Fibroblast of peridontal ligament (primary cell): ENCODE data around the gene KCNK13.
"Not testable (repeated sequence)": the region's sequence is repeated elsewhere in the genome, so short reads cannot be mapped to it uniquely, and the experiment has no call there.

Experiments used
- DNase-seq: peaks from one replicate; pipeline ENCODE4 v3.0.0-alpha.2; 2010; ENCODE audit errors: extremely low read depth

Gene KCNK13

DNA sequence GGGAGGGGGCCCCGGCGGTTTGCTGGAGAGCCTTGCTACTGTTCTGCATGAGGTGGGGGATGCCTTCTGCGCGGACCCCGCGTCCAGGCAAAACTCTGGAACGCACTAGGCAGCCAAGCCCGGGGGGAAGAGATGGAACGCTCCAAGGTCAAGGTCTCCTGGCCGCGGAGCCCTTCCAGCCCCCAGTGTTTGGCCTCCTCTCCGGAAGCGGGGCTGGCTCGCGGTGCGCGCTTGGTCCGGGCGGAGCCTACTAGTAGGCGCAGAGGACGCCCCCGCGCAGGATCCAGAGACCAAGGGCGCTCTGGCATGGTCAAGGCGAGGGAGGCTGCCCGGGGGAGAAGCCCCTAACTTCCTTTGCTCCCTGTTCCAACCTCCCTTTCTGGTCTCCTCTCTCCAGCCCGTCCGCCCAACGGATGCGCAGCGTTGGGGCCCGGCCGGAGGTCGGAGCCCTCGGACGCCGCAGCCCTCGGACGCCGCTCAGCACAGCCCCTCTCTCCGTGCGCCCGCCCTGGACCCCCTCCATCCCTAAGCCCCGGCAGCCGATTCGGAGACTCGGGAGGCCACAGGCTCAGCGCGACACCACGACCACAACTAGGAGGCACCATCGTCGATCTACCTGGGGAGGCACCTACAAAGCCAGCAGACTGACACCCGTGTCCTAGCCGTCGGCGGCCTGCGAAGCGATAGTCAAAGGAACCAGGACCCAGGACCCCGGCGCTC, 669 bp upstream of the KCNK13 start:
- no peak for DNase-seq

DNA sequence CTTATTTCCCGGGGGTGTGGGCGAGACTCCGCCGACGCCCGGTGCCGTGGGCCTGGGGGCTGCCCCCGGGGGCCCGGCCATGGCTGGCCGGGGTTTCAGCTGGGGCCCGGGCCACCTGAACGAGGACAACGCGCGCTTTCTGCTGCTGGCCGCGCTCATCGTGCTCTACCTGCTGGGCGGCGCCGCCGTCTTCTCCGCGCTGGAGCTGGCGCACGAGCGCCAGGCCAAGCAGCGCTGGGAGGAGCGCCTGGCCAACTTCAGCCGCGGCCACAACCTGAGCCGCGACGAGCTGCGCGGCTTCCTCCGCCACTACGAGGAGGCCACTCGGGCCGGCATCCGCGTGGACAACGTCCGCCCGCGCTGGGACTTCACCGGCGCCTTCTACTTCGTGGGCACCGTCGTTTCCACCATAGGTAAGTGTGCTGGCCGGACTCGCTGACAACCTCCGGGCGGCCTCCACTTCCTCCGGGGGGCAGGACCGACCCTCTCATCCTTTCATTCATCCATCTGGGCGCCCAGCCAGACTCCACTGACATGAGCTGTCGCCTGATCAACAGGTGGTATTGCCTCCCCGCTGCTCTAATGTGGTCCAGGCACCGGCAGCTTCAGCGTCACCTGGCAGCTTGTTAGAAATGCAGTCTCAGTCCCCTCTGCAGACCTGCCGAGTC, 467 bp downstream of the KCNK13 start:
- DNase-seq, result no peak

DNA sequence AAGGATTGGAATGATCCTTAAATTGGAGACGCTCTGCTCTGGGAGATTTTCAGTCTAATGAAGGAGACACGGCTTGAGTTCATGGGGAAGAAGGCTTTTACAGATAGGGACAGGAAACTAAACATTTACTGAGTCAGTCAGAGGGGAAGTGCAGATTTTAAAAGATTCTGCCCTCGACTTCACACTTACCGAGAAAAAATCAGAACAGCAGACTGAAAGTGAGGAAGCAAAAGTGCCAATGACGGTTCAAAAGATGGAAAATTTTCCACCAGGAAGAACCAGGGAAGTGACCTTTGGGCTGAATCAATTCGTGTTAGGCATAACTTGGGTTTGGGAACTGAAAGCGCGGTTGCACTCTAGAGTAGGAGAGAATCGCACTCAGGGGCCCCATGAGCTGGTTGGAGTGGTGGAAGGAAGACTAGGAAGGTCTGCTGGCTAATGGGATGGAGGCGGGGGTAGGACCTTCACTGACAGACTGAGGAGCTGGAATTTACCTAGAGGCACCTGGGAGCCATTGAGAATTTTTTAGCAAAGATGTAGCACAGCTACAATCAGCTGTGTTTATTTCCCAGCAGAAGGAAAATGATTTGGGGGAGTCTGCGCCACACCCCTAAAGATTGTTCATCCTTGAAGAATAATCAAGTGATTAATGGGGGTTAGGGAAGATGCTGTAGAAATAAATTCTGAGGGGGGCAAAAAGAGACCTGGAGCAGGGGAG, 1.2 kb downstream of the KCNK13 start:
- no peak for DNase-seq

GRCh38 chr14:90072350-90072749, 10.6 kb downstream of the KCNK13 start:
- no peak for DNase-seq

GRCh38 chr14:90079576-90079975, 17.8 kb downstream of the KCNK13 start:
- no peak for DNase-seq

DNA sequence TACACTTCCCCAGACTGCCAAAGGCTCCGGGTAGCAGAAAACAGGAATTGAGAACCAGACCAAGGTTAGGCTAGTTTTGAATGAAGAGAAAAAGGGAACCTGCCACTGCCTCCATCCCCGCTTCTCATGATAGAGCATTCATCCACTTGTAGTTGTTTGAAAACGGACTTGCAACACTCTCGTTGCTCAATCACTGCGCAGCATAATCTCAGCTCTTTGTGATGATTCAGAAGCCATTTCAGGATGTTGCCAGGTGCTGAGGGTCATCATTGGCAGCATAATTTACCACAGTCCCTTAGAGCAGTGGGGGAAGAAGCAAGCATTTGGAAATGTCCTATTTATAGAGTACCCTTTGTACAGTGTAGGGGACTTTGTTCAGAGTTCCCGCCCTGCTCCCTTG, 25.6 kb downstream of the KCNK13 start:
- DNase-seq, result peak; percentile 34

- DNase-seq, result no peak
Observed at GRCh38 chr14:90088176-90088575, 26.4 kb downstream of the KCNK13 start.

DNA sequence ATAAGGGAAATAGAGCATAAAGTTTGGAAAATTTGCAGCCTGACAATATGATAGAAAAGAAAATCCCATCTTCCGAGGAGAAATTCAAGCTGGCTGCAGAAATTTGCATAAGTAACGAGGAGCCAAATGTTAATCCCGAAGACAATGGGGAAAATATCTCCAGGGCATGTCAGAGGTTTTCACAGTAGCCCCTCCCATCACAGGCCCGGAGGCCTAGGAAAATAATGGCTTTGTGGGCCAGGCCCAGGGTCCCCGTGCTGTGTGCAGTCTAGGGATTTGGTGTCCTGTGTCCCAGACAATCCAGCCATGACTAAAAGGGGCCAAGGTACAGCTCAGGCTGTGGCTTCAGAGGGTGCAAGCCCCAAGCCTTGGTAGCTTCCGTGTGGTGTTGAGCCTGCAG, 27.7 kb downstream of the KCNK13 start:
- not testable (repeated sequence) for DNase-seq

DNA sequence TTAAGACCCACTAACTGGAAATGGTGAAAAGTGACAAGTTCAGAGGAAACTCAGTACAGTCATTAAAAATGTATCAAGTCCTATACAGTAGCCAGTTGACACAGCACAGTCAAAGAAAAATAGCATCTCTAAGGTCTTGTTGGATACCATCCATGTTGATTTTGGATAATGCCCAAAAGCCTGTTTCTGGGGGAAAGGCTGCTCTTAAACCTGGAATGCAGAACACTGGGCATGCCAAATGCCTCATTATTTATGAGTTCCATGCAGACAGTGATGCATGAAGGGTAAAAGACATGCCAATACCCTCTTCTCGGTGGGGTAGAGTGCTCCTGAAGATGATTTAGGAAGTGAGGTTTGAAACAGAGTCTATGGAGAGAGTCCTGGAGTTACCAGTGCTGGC, 29.6 kb downstream of the KCNK13 start:
- peak; percentile 62 for DNase-seq

- DNase-seq, result peak; percentile 29
Observed at GRCh38 chr14:90093942-90094595, 32.3 kb downstream of the KCNK13 start.

- no peak for DNase-seq
Observed at GRCh38 chr14:90095096-90095495, 33.3 kb downstream of the KCNK13 start.

DNA sequence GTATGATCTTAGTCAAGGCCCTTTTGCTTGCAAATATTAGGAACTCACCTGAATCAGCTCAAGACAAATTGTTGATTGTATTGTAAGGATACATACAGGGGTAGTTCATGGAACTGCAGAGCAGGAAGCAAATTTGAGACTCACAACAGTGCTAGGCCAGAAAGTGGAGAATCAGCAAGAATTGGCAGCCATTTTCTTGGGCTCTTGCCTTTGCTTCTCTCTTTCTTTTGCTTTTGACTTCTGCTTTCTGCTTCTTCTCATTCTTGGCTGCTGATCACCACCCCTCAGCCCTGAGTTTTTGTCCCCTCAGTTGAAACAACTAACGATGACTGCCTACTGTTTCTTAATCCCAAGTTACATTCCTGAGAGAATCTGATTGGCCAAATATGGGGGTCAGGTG, 34.8 kb downstream of the KCNK13 start:
- DNase-seq, result no peak

DNA sequence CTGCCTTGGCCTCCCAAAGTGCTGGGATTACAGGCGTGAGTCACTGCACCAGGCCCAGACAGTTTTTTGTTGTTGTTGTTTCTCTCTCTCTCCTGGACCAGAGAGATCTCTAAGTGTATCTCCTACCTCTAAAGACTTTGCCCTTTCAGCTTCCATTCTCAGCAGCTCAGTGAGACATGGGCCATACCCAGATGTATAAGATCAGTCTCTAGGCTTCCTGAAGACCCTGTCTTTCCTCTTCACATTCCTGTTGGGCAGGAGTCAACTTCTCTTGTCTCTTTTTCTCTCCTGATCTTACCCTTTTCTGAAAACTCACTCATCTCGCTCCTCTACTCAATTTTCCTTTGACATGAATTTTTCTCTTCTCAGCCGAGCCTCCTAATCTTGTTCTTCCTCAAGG, 42.0 kb downstream of the KCNK13 start:
- DNase-seq, result no peak

GRCh38 chr14:90105756-90106155, 44.0 kb downstream of the KCNK13 start:
- no peak for DNase-seq

DNA sequence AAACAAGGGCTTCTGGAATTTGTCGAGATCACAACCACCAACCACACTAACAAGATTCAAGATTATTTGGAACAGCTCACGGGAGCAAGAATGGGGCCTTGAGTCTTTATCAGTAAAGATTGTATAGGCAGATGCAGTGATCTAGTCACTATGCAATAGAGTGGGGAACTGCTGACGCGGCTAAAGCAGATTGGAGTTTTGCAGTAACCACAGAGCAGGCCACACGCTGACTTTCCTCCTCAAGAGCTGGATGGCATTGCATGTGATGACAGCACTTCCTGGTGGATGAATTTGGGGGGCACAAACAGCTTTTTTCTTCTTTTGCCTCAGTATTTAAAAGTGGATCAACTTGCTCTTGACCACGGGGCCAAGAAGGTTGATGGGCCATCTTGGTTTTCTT, 46.0 kb downstream of the KCNK13 start:
- no peak for DNase-seq

- DNase-seq, result no peak
Observed at GRCh38 chr14:90109858-90110257, 48.1 kb downstream of the KCNK13 start.

- DNase-seq, result peak; percentile 35
Observed at GRCh38 chr14:90111895-90112534, 50.2 kb downstream of the KCNK13 start.

- DNase-seq, result no peak
Observed at GRCh38 chr14:90114554-90114953, 52.8 kb downstream of the KCNK13 start.

DNA sequence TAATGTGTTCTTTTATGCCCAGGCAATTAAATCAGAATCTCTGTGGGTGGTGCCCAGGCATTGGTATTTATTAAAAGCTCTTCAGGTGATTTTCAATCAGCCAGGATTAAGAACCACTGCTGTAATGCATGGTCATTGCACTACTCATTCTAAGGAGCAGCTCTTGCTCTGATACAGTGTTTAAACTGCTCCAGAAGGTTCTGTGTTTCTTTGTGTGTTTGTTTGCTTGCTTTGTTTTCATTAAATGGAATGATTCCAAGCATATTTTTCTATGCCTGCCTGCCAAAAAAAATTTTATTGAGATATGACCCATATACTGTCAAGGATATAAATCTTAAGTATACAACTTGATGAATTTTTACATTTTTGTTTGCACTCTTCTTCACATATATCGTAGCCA, 54.0 kb downstream of the KCNK13 start:
- DNase-seq, result no peak

- DNase-seq, result no peak
Observed at GRCh38 chr14:90116444-90116843, 54.6 kb downstream of the KCNK13 start.

GRCh38 chr14:90118027-90118426, 56.2 kb downstream of the KCNK13 start:
- no peak for DNase-seq

DNA sequence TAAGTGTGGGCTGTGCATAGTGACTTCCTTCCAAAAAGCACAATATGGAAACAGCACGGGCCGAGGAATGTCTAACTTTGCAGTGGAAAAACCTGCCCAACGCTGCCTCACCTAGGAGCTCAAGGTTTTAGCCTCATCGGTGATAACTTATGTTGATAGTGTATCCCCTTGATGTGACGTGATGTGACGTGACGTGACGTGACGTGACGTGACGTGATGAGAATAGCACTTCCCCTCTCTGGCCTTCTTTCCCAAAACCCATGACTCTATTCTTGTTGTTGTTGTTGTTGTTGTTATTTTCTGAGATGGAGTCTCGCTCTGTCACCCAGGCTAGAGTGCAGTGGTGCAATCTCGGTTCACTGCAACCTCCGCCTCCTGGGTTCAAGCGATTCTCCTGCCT, 64.5 kb downstream of the KCNK13 start:
- DNase-seq, result no peak
